HCT116 (cell line): ENCODE results near the gene YEATS4. TPM values are rescaled to one million over a fixed set of nuclear protein-coding genes. Genes with fewer than 3 reads are reported as not detected.

ENCODE experiments used
- ATAC-seq: fragments of 200-7000 bp; cut with Tn5 transposase; 2 replicates; pipeline ENCODE4 v1.9.1; 2020; ENCODE audit warnings: mild to moderate bottlenecking, moderate library complexity
- BruUV-seq: library from RNA; stranded (reverse); fragments of 400-500 nt; replicated peaks from 2 replicates; lab custom pipeline; 2021; lab: Mats Ljungman, UMichigan
- CTCF ChIA-PET: fragments of 300-600 bp; sonication (Branson Sonifier 250); formaldehyde crosslinking; loops from one replicate; lab custom pipeline; 2021; ENCODE audit warnings: antibody characterized with exemption; lab: Charles Lee
- POLR2A ChIA-PET: fragments of 300-600, 350-600 bp; sonication (Branson Sonifier 250); formaldehyde crosslinking; loops from one replicate; lab custom pipeline; 2021; ENCODE audit warnings: antibody characterized with exemption; lab: Charles Lee
- RAD21 ChIA-PET, 2 experiments: fragments of 300-600 bp; sonication (Branson Sonifier 250); formaldehyde crosslinking; loops; one replicate each; lab custom pipeline; 2023; ENCODE audit warnings: low total read pairs in 2 of 2; ENCODE audit not compliant: uncharacterized antibody in 2 of 2, unreplicated experiment in 2 of 2, low non-redundant PET in 1 of 2; lab: Charles Lee
- DNase-seq: peaks from one replicate; pipeline ENCODE4 v3.0.0-alpha.2; 2010; ENCODE audit warnings: low read depth, low spot score
- H2AFZ ChIP-seq: fragments of 200-600 bp; shearing (Covaris generic), sonication (generic); 2 replicates; pipeline ENCODE4 v1.6.1; 2017; ENCODE audit warnings: low read depth, mixed run types, mixed read lengths, antibody characterized with exemption, low read length; ENCODE audit not compliant: poor library complexity, severe bottlenecking
- H3K27ac ChIP-seq: 2 replicates; pipeline ENCODE4 v1.5.1; 2012; ENCODE audit warnings: low read depth, low read length
- H3K27me3 ChIP-seq: fragments of 200-600 bp; sonication (generic); 2 replicates; pipeline ENCODE4 v1.6.1; 2016; ENCODE audit warnings: mixed run types, low read length, mixed read lengths; ENCODE audit not compliant: insufficient read depth
- H3K36me3 ChIP-seq, 2 experiments: fragments of 200-500 bp in 1 of 2; fragments of 200-600 bp in 1 of 2; sonication (Bioruptor generic) in 1 of 2; sonication (generic) in 1 of 2; 2 replicates each; pipeline versions ENCODE4 v1.5.1 to v1.6.1; 2014 to 2016; ENCODE audit warnings: low read length in 2 of 2, inconsistent platforms in 1 of 2, mixed read lengths in 1 of 2, mixed run types in 1 of 2; ENCODE audit not compliant: insufficient read depth in 2 of 2, control insufficient read depth in 1 of 2
- H3K4me1 ChIP-seq, 2 experiments: fragments of 200-600 bp in 1 of 2; sonication (generic) in 1 of 2; 2 replicates each; pipeline versions ENCODE4 v1.5.1 to v1.6.1; 2012 to 2017; ENCODE audit warnings: low read length in 2 of 2, inconsistent platforms in 1 of 2, mild to moderate bottlenecking in 1 of 2, mixed read lengths in 1 of 2, mixed run types in 1 of 2, moderate library complexity in 1 of 2; ENCODE audit not compliant: insufficient read depth in 2 of 2, control insufficient read depth in 1 of 2
- H3K4me2 ChIP-seq: fragments of 200-600 bp; sonication (generic); 2 replicates; pipeline ENCODE4 v1.6.1; 2017; ENCODE audit warnings: mixed run types, low read length, mixed read lengths
- H3K4me3 ChIP-seq, 2 experiments: fragments of 200-600 bp in 1 of 2; sonication (generic) in 1 of 2; replicated peaks in 1 of 2; 2 replicates each; pipeline ENCODE4 v1.5.1; 2011 to 2016; ENCODE audit warnings: low read length in 2 of 2, control low read depth in 1 of 2, low read depth in 1 of 2, mild to moderate bottlenecking in 1 of 2, mixed read lengths in 1 of 2, mixed run types in 1 of 2
- H3K79me2 ChIP-seq: fragments of 200-600 bp; sonication (generic); 2 replicates; pipeline ENCODE4 v1.6.1; 2017; ENCODE audit warnings: mild to moderate bottlenecking, mixed run types, low read length, moderate library complexity, mixed read lengths; ENCODE audit not compliant: insufficient read depth
- H3K9ac ChIP-seq: fragments of 200-600 bp; sonication (generic); 2 replicates; pipeline ENCODE4 v1.6.1; 2016; ENCODE audit warnings: low read length, mixed read lengths
- H3K9me2 ChIP-seq: fragments of 200-600 bp; sonication (generic), shearing (Covaris generic); 2 replicates; pipeline ENCODE4 v1.6.1; 2017; ENCODE audit warnings: mixed run types, mild to moderate bottlenecking, moderate library complexity; ENCODE audit not compliant: insufficient read depth
- H3K9me3 ChIP-seq, 2 experiments: fragments of 200-500 bp in 1 of 2; fragments of 200-600 bp in 1 of 2; sonication (Bioruptor generic) in 1 of 2; sonication (generic) in 1 of 2; 2 replicates each; pipeline ENCODE4 v1.6.1; 2014 to 2017; ENCODE audit warnings: low read length in 2 of 2, mixed read lengths in 2 of 2, inconsistent platforms in 1 of 2, low read depth in 1 of 2, mild to moderate bottlenecking in 1 of 2, mixed run types in 1 of 2, moderate library complexity in 1 of 2; ENCODE audit not compliant: control insufficient read depth in 1 of 2, insufficient read depth in 1 of 2
- H4K20me1 ChIP-seq: fragments of 200-600 bp; sonication (generic), shearing (Covaris generic); 2 replicates; pipeline ENCODE4 v1.6.1; 2017; ENCODE audit warnings: mixed run types, mild to moderate bottlenecking, moderate library complexity; ENCODE audit not compliant: insufficient read depth
- ATF3 ChIP-seq: IDR thresholded peaks from 2 replicates; pipeline ENCODE4 v1.6.1; 2012
- CBX3 ChIP-seq: IDR thresholded peaks from 2 replicates; pipeline ENCODE4 v1.6.1; 2012; ENCODE audit warnings: low read depth
- EZH2 ChIP-seq: fragments of 200-600 bp; sonication (generic); IDR thresholded peaks from 2 replicates; pipeline ENCODE4 v1.6.1; 2017; ENCODE audit warnings: antibody characterized with exemption, mixed run types
- FOSL1 ChIP-seq: IDR thresholded peaks from 2 replicates; pipeline ENCODE4 v1.6.1; 2012; ENCODE audit warnings: low read depth
- JUND ChIP-seq: IDR thresholded peaks from 2 replicates; pipeline ENCODE4 v1.6.1; 2012
- REST ChIP-seq: IDR thresholded peaks from 2 replicates; pipeline ENCODE4 v1.6.1; 2012; ENCODE audit warnings: low read depth
- SP1 ChIP-seq: IDR thresholded peaks from 2 replicates; pipeline ENCODE4 v1.6.1; 2012; ENCODE audit warnings: low read depth
- SRF ChIP-seq: IDR thresholded peaks from 2 replicates; pipeline ENCODE4 v1.6.1; 2012; ENCODE audit warnings: low read depth
- TCF7L2 ChIP-seq: IDR thresholded peaks from 2 replicates; pipeline ENCODE4 v1.7.0; 2011; ENCODE audit warnings: borderline replicate concordance, inconsistent platforms; ENCODE audit not compliant: insufficient read depth, insufficient read length; ENCODE audit errors: extremely low read depth
- ZFX ChIP-seq: fragments of 450-650 bp; IDR thresholded peaks from 2 replicates; pipeline ENCODE4 v1.6.1; 2017
- ZNF274 ChIP-seq: fragments of 200-500 bp; sonication (Bioruptor generic); IDR thresholded peaks from 2 replicates; pipeline ENCODE4 v1.6.1; 2014; ENCODE audit warnings: mild to moderate bottlenecking, low read depth, low read length, inconsistent platforms
- intact Hi-C: fragments of 100-400 bp; cut with micrococcal nuclease; formaldehyde crosslinking; loops from 2 replicates; pipeline ENCODE4 v1.10.0; 2022
- total RNA-seq: library from RNA; stranded (reverse); gene quantifications from one replicate; pipeline ENCODE4 v1.2.1, GENCODE V29; 2021; ENCODE audit not compliant: unreplicated experiment

Gene YEATS4
- total RNA-seq, 1 experiment from 2014 or later, result 32.0 TPM

GRCh38 chr12:69368171-69368570 is 8.6 kb downstream of the YEATS4 start:
- Histone ChIP-seq H3K4me1 (no peaks in the 10 kb centered on the region), H2AFZ (no peak overlapping the region), H3K9me2 (no peaks in the 10 kb centered on the region), H3K9ac (no peak overlapping the region), H3K27me3 (no peaks in the 10 kb centered on the region), H3K4me3 (no peak overlapping the region), H4K20me1 (no peaks in the 10 kb centered on the region; the same call in 1 of the 2 replicates), H3K4me2 (no peak overlapping the region), H3K9me3 (no peaks in the 10 kb centered on the region), H3K79me2 (peaks cover 58% of the 10 kb centered on the region), H3K36me3 (peaks cover 31 to 48% of the 10 kb centered on the region in 2 experiments), H3K27ac (no peak overlapping the region)
- CTCF ChIA-PET, result no interaction called here
- intact Hi-C loops, result no loop called here
- RAD21 ChIA-PET, result no interaction called here
- no TSS peak for BruUV-seq
- DNase-seq, result no peak
- no peak for ATAC-seq
- POLR2A ChIA-PET, result no interaction called here
- TF ChIP-seq FOSL1 (no peak), ZNF274 (no peak), EZH2 (no peak), CBX3 (no peak), REST (no peak), SRF (no peak), JUND (no peak)

- Histone ChIP-seq H3K9me3 (no peaks in the 10 kb centered on the region), H3K4me1 (no peaks in the 10 kb centered on the region), H3K79me2 (peaks cover 10% of the 10 kb centered on the region), H4K20me1 (peaks cover 3% of the 10 kb centered on the region; the same call in 1 of the 2 replicates), H3K27ac (no peak overlapping the region), H3K4me3 (no peak overlapping the region), H3K27me3 (no peaks in the 10 kb centered on the region), H3K4me2 (no peak overlapping the region), H2AFZ (no peak overlapping the region), H3K9me2 (no peaks in the 10 kb centered on the region), H3K36me3 (peaks cover 6 to 11% of the 10 kb centered on the region in 2 experiments; a peak in 3 of 4 replicates), H3K9ac (no peak overlapping the region)
- no TSS peak for BruUV-seq
- intact Hi-C loops, result no loop called here
- ATAC-seq (no peak), DNase-seq (no peak)
- ChIA-PET RAD21 (no interaction called here), CTCF (no interaction called here), POLR2A (no interaction called here)
- TF ChIP-seq SP1, result no peak
- TF ChIP-seq REST, result no peak
- no peak for TF ChIP-seq ZFX
- TF ChIP-seq TCF7L2, result no peak
- no peak for TF ChIP-seq JUND
- no peak for TF ChIP-seq FOSL1
- TF ChIP-seq ATF3, result no peak
These were observed 23.5 kb downstream of the YEATS4 start for GRCh38 chr12:69383074-69383473.
